ENCODE data around the gene RAP1A. TPM values are rescaled to one million over a fixed set of nuclear protein-coding genes. Genes with fewer than 3 reads are reported as not detected.

RAP1A gene
- total RNA-seq, result 114 TPM
- long read RNA-seq, full-length matches to known transcripts, result 48 of 77 reads
- long read RNA-seq, partial matches to known transcripts, result 7 of 77 reads
- long read RNA-seq, other reads (novel, unspliced or antisense), result 22 of 77 reads

DNA sequence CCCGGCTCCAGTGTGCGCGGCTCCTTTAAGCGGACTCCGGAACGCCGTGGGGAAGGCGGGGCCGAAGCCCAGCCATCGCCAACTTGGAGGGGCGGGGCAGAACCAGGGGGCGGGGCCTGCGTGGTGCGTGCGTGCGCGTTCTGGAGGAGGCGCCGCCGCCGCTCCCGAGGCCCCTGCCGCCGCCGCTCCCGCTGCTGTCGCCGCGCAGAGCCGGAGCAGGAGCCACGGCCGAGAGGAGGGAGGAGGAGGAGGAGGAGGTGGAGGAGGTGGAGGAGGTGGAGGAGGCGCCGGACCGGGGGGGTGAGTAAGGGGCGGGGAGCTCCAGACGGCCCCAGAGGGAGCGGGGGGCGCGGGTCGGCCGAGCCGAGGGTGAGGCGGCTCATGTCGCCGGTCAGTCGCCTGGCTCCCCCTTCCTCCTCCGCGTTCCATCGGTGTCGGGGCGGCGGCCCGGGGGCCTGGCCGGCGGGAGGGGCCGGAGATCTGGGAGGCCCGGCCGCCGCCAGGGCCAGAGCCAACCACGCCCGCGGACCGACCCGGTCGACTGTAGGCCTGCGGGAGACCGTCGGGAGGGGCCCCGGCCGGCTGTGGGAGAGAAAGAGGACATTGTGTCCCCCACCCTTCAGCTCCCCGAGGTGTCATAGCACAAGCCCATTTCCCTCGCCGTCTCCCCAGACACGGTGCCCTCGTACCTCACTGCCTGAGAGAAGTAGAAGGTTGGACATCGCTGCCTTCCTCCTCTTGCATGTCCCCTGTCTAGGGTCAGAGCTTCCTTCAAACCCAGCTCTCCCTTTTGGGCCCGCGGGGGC lies at the start of gene RAP1A:
RAP1A (plus strand) TSS at position 155 of the 806 bp plus-strand sequence. CDS start 71,572 bp downstream, outside the sequence.
- intact Hi-C loops (cut with DNase I), result loop anchor here (1.0 to 10.0 kb wide), 3 partner anchors 28 to 117 kb away; partner anchors contain the start of gene INKA2
- peak; percentile 98 for DNase-seq (ENCODE audit: low spot score)

- intact Hi-C loops (cut with DNase I), result no loop called here
- DNase-seq (ENCODE audit: low spot score), result no peak
These were observed 49.7 kb upstream of the RAP1A start for GRCh38 chr1:111569913-111570312.

GRCh38 chr1:111570781-111571181 lies 48.8 kb upstream of the RAP1A start:
- no peak for DNase-seq (ENCODE audit: low spot score)
- intact Hi-C loops (cut with DNase I), result no loop called here

- intact Hi-C loops (cut with DNase I), result no loop called here
- no peak for DNase-seq (ENCODE audit: low spot score)
These were observed 48.4 kb upstream of the RAP1A start for GRCh38 chr1:111571239-111571638.

DNA sequence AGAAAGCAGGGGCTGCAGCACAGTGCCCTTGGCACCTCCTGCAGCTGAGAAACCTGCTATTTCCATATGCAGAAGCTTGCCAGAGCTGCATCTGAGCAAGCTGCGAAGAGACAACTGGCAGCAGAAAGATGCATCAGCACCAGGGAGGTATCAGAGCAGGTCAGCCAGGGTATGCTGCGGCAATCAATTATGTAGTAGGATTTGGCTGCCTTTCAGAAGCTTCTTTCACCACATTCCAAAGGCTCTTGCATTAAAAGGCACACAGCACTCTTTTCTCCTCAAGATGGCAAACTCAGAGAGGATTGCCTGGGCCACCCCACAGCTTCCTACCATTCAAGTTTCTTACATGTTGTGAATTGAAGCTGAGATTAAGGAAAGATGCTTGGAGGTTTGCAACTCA lies 47.6 kb upstream of the RAP1A start:
- intact Hi-C loops (cut with DNase I), result no loop called here
- no peak for DNase-seq (ENCODE audit: low spot score)

- intact Hi-C loops (cut with DNase I), result no loop called here
- DNase-seq (ENCODE audit: low spot score), result no peak
These were observed 43.0 kb upstream of the RAP1A start for GRCh38 chr1:111576547-111576946.

GRCh38 chr1:111577814-111578213 lies 41.8 kb upstream of the RAP1A start:
- intact Hi-C loops (cut with DNase I), result no loop called here
- DNase-seq (ENCODE audit: low spot score), result no peak

GRCh38 chr1:111581166-111581565 lies 38.4 kb upstream of the RAP1A start:
- DNase-seq (ENCODE audit: low spot score), result no peak
- intact Hi-C loops (cut with DNase I), result no loop called here

DNA sequence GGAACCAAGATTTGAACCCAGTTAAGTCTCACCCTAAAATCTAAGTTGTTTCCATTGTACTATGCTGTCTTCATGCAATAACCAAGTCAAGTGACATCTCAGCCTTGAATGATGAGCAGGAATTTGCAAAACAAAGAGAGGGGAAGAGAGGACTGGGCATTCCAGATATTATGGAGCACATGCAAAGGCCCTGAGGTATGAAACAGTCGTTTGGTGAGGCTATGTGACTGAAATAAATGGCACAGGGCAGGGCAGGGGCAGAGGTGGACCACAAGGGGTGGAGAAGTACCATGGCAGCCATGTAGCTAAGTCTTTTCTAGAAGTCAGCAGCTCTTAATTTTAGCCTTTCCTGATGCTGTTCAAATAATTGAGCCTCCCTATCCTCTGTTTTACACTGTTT lies 37.6 kb upstream of the RAP1A start:
- intact Hi-C loops (cut with DNase I), result no loop called here
- DNase-seq (ENCODE audit: low spot score), result no peak

GRCh38 chr1:111582644-111583618 lies 36.7 kb upstream of the RAP1A start:
- no peak for DNase-seq (ENCODE audit: low spot score)
- intact Hi-C loops (cut with DNase I), result no loop called here

GRCh38 chr1:111585447-111586086 lies 34.0 kb upstream of the RAP1A start:
- DNase-seq (ENCODE audit: low spot score), result no peak
- intact Hi-C loops (cut with DNase I), result no loop called here

GRCh38 chr1:111586112-111586511 lies 33.5 kb upstream of the RAP1A start:
- no peak for DNase-seq (ENCODE audit: low spot score)
- intact Hi-C loops (cut with DNase I), result no loop called here

DNA sequence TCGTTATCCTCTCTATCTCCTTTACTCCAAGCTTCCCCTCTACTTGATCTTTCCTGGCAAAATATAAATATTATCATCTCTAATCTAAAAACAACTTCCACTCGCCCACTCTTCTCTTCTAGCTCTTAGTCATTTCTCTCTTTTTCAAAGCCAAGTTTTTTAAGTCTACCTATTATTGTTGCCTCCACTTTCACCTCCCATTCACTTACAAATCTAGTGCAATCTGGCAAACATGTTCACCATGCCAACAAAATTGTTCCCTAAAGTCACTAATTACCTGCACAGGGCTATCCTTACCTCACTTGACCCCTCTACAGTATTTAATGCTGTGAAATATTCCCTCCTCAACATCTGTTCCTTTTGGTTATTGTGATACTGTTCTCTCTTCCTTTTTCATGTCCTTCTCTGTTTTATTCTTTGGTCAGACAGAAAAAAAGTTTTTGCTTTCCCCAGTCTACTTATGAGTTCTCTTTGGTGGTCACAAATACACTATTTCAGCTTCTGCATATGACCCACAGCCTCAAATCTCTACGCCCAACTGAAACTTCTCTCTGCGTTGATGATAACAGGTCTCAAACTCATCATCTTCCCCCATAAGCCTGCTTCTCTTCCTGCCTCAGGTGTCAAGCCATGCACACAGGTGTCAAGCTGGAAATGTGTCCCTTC lies 31.9 kb upstream of the RAP1A start:
- intact Hi-C loops (cut with DNase I), result no loop called here
- DNase-seq (ENCODE audit: low spot score), result no peak

DNA sequence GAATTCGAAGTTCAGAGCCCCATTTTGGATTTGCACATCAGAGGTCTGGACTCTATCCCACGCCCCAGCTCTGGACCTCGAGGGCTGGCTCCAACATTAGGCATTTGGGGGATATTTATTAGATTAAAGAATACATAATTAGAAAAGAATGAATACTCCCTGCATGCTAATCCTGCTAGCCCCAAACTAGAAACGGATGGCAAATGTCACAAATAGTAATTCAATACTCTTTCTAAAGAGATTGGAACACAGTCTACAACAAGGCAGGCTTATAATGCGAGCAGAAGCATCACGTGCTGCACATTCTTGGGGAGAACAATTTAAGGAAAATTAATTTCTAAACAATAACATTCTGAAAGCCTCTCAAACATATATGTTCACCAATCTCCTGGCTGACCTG lies 27.7 kb upstream of the RAP1A start:
- no peak for DNase-seq (ENCODE audit: low spot score)
- intact Hi-C loops (cut with DNase I), result loop anchor here (1.0 to 5.0 kb wide), 3 partner anchors 28 to 83 kb away; no protein-coding TSS in a partner anchor

DNA sequence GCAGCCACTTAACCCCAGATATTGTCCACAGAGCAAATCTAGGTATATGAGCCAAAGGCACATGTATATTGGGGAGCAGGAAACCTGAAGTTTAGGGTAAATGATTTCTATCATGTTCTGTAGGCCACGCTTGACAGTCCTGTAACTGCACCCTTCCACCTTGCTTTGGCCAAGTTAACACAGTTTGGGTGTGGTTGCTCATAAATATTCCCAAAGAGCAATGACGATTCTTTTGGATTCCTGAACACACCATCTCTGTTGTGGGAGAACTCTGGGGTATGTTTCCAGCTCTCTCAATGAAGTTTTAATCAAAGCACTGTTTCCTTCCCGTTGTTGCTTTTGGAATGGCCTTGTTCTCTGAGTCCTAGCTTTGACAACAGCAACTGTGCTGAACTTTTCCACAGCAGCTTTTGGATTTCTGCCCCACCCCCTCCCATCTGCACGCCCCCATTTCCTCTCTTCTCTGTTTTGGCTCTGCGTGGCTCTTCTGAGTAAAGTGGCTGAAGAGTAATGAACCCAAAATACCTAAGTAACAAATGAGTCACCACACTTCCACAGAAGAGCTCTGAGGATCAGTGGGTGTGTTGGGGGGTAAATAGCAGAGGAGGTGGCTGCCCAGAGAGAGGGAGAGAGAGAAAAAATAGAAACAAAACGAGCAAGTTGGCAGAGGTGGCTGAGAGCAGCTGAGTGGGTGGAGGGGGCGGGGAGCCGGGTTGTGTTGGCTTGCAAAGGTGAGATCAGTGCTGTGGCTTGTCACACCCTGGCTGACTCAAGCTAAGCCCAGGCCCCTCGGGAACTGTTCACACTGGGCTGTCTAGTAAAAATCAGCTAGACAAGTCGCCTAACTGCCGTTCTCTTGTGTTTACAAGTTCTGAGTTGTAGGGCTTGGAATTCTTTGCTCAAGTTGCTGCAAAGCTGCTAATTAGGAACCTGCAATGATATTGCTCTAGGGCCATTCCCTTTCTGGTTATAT lies 26.9 kb upstream of the RAP1A start:
- DNase-seq (ENCODE audit: low spot score), result peak; percentile 91
- intact Hi-C loops (cut with DNase I), result loop anchor here (1.0 to 5.0 kb wide), 3 partner anchors 28 to 84 kb away; no protein-coding TSS in a partner anchor

- intact Hi-C loops (cut with DNase I), result loop anchor here (2.0 to 5.0 kb wide), 2 partner anchors 64 to 85 kb away; no protein-coding TSS in a partner anchor
- DNase-seq (ENCODE audit: low spot score), result no peak
These were observed 25.9 kb upstream of the RAP1A start for GRCh38 chr1:111593403-111594305.

- intact Hi-C loops (cut with DNase I), result loop anchor here (5.0 kb wide), 1 partner anchor 63 kb away; no protein-coding TSS in a partner anchor
- DNase-seq (ENCODE audit: low spot score), result no peak
These were observed 25.3 kb upstream of the RAP1A start for GRCh38 chr1:111594306-111594693.

All from cardiac septum (tissue), 1 donor.